RPMI7951 (cell line): ENCODE data around the gene MAPK13. TPM values are rescaled to one million over a fixed set of nuclear protein-coding genes. Genes with fewer than 3 reads are reported as not detected.
"Not testable (repeated sequence)": the region's sequence is repeated elsewhere in the genome, so short reads cannot be mapped to it uniquely, and the experiment has no call there.

Experiments used
- DNase-seq: peaks from one replicate; pipeline ENCODE4 v3.0.0-alpha.2; 2012; ENCODE audit warnings: low read depth
- total RNA-seq: library from RNA; depleted of rRNA; stranded (reverse); fragments of >200 nt; shearing (Covaris generic); gene quantifications from 2 replicates; pipeline ENCODE4 v1.2.3, GENCODE V29; 2014

The MAPK13 gene
- total RNA-seq, 1 experiment from 2014 or later, result 0.96 TPM

DNA sequence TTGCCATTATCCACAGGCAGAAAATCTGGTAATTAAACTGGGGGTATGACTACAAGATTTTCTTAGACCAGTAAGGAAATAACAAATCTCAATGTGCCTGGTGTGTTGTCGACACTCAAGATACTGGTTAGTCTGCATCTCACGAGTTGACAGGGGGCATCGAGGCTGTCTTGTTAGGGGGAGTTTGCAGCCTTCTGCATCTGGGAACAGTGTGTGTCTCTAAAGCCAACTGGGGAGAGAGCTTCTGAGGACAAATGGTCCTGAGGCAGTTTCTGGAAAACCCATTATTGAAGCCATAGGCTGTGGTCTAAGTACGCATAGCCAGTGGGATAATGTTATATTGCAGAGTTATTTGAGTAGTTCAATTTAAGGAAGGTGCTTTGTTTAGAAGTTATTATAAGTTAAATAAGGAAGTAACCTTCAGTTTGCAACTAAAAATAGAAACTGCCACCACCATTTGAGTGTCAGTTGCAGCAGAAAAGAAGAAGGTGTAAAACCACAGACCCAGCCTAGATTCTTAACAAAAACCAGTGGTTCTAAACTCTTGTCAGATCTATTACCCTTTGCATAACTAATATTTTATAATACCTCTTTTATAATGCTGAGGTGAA, 15.4 kb upstream of the MAPK13 start:
- DNase-seq, result no peak

DNA sequence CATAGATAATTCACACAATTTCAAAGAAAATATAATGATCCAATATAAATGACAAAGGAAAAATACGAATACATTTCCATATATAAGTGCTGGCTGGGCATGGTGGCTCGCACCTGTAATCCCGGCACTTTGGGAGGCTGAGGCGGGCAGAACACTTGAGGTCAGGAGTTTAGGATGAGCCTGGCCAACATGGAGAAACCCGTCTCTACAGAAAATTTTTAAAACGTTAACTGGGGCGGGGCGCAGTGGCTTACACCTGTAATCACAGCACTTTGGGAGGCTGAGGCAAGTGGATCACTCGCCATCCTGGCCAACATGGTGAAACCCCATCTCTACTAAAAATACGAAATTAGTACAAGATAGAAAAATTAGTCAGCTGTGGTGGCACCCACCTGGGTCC, 14.9 kb upstream of the MAPK13 start:
- DNase-seq, result no peak

DNA sequence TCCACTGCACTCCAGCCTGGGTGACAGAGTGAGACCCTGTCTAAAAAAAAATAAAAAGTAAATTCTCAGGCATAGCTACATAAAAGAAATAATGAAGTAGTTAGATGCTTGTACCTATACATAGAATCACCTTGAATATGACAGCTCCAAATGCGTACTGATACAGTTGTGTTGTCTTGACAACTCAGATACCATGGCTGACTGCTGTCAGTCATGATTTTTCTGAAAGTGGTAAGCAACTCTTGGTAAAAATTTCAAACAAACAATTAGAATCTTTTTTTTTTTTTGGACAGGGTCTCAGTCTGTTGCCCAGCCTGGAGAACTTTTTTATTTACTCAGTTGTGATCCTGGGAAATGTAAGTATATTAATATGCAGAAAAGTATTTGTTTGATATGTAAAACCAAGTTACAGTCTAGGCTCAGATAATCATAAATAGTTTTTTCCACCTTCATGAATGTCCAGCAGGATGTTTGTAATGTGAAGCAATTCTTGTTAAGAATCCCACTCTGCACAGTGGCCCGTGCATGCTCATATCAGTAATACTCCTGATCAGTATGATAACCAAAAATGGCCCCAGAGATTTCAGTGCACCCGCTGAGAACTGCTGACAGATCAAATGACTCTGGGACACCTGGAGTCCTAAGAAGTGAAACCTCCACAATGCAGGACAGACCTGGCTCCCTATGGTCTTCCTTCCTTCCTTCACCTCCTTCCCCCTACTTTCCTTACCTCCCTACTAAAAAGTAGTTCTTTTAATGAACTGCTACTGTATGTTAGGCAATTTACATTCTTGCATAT, 14.0 kb upstream of the MAPK13 start:
- no peak for DNase-seq

DNA sequence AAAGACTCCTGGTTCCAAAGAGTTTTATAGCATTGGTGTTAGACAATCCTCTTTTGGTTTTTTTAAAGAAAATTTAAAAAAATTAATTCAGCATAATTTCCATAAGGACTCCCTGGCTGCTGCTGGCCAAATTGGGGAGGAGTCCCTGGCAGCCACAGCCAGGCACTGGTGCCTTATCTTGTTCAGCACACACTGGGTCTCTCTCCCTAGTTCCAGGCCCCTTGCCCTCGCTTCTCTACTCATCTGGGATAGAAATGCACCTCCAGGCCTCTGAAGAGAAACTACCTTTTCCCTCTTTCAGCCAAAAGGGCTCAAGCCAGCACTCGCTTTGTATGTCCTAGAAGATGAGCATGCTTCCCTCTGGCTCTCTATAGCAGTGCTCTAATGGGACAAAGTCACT, 13.4 kb upstream of the MAPK13 start:
- no peak for DNase-seq

DNA sequence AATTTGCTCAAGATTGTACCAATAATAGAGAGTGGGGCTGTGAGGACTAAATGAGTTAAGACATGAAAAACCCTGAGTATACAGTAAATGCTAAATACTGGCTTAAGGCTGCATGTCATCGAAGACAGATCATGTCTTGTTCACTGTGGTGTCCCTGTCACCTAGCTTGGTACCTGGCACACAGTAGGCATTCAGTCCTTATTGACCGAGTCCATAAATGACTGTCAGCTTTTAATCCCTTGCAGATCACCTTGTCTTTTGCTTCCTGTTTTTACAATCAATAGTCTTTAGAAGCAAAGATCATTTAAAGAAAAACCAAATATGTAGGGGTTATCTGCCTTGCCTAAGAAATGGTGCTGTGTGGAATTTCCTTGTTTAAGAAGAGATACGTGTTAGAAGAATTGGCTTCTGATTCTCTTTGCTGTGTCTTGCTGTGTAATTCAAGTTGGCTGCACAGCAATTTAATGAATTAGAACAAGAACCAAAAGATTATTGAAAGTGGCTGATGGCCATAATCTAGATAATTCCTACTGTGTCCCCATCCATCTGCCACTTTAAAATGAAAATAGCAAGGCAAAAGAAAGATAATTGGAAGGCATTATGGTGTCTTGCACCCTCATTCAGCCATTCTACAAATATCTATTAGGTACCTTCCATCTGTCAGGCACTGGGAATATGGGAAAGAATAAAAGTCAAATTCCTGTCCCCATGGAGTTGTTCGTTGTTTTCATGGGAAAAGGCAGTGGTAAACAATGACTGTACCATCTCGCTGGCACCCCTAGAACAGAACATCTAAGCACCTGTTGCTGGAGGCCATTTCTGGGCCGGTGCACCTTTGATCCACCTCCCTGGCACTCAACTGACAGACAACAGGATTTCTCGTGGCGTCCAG, 12.4 kb upstream of the MAPK13 start:
- no peak for DNase-seq

DNA sequence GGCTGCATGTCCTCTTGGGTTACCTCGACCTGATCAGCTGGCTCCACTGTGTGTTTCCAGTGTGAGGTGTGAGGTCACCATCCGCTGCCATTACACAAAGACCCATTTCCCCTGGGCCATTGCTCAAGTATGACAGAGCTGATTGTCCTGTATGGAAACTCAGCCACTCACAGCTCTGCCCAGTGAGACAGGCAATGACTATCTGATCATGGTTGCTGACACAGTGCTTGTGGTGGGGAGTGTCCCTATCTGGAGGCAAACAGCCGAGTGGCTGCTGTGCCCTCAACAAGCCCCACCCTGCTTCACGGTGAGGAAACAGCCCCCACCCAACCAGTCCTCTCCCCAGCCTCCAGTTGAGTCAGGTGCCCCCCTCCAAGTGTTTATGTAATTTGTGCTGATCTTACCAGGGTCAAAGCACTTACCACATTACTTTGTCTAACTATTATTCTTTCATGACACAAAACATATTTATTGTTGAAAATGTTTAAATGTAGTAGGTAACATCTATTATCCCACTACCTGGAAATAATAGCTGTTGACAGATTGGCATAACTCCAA, 11.7 kb upstream of the MAPK13 start:
- DNase-seq, result no peak

DNA sequence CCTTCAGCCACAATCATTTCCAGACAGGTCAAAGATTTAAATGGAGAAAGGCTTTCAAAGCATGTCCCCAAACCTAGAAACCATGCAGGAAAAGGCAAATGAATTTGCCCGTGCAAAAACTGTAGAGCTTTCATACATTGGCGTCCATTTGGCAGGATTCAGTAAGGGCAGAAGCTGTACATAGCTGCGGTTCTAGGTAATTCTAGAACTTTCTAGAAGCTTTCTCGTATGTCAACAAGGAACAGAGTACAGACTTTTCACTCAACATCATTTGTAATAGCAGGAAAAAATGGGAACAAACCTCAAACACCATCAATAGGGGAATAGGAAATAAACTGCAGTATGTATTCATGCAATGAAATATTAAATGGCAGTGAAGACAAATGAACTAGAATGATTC, 11.1 kb upstream of the MAPK13 start:
- no peak for DNase-seq

DNA sequence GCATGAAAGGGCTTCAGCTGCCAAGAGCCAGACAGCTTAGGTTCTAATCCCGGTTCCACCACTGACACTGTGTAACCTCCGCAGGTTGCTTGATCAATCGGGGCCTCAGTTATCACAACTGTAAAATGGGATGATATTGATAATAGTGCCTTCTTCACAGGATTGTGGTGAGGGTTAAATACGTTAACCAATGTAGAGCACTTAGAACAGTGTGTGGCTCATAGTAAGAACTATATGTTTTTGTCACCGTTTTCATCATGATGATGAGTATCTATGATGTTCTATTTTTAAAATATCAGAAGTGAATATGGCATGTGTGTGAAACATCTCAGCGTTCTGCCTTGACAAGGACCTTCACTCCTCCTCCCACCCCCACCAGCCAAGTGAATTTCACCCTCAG, 10.3 kb upstream of the MAPK13 start:
- no peak for DNase-seq

DNA sequence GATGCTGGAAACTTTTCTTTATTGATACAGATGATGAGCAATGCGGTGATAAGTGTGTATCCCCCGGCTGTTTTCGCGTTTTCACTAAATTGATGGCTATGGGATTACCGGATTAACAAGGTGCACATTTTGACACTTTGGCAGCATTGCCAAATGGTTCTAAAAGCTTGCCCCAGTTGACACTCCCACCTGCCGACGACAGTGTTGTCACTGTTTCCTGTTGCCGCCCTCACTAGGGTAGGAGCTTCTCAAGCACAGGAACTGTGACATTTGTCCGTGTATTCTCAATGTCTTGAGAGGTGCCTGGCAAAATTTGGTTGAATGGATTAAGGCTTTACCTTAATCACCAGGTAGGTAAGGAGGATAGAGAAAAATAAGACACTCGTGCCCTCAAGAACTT, 9.8 kb upstream of the MAPK13 start:
- DNase-seq, result no peak

DNA sequence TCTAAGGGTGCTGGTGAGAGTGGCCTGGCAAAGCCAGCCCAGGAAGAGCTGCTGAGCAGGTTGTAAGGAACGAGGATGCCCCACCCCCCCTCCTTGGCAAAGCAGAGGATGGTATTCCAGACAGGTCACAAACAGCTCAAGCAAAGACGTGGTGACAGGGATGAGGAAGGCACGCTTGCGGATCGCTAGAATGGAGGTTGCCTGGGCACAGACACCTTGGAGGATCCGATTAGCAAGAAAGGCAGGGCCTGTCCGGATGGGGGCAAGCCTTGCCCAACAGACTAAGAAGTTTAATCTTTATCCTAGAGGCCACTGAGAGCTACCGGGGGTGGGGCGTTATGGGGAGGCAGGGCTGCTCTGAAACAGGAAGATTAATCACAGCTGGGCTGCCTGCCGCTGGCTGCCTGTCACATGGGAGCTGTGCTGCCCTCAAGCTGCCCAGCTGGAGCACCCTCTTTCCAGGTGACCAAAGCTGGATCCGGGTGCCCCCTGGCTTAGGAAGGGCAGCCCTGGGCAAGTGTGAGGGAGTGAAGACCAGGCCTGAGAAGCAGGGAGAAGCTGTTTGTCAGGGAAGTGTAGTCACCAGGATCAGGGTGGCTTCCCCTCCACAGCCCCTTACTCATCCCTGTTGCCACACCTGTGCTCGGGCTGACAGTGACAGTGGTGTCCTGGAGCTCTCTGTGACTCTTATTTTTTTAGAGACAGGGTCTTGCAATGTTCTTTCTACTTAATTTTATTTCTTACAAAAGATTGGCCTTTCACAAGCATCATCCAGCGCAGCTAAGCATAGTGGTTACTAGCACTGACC, 9.1 kb upstream of the MAPK13 start:
- DNase-seq, result peak; percentile 54

DNA sequence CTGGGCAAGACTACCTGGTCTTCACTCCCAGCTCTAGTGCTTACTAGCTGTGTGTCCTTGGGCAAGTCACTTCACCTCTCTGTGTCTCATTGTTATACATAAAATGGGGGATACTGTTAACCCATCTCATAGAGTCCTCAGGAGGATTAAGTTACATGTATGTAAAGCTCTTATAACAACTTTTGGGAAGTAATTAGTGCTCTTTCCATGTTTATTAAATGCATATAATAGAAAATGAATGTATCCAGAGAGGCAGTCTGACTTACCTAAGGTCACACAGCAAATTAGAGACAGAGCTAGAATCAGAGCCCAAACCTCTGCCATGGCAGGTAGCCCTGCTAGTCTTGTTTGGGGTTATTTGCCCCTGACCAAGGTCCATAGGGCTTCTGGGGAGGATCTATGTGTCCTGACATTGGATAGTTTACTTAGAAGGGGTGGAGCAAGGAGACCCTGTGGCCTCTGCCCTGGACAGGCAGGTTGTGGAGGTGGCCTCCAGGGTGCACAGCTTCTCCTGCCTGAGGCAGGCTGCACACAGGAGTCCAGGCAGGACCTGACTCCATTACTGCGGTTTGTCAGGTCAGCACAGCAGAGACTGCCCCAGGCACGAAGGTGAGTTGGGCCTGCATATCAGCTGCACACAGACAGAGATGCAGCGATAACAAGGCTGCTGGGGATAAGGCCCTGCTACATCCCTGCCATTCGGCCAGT, 8.4 kb upstream of the MAPK13 start:
- no peak for DNase-seq

DNA sequence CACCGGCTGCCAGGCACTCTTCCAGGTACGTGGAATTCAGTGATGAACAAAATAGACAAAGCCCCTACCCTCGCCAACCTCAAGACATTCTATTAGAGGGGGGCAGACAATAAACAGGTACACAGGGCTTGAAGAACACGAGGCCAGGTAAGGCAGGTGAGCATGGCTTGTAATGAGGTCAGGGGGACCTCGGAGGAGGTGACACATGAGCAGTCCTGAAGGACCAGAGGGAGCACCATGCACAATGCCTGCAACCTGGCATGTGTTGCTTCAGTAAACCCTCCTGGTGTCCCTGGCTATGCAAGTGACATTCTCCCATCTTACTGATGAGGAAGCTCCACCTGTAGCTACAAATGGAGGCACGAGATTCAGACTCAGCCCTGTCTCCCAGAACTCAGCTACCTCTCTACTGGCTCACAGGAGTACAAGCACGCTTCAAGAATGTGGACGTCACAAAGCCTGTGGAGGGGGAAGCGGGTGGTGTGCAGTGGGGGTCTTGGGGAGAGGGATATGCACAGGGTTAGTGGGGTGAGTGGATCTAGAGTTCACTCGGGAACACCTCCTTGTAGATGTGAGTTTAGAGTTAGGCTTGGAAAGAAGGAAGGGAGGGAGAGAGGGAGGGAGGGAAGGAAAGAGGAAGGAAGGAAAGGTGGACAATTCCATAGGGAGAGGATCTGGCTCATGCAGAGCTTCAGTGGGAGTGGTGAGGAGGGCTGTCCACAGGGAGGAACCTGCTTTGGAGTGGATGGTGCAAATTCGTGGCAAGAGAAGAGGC, 7.6 kb upstream of the MAPK13 start:
- DNase-seq, result no peak

DNA sequence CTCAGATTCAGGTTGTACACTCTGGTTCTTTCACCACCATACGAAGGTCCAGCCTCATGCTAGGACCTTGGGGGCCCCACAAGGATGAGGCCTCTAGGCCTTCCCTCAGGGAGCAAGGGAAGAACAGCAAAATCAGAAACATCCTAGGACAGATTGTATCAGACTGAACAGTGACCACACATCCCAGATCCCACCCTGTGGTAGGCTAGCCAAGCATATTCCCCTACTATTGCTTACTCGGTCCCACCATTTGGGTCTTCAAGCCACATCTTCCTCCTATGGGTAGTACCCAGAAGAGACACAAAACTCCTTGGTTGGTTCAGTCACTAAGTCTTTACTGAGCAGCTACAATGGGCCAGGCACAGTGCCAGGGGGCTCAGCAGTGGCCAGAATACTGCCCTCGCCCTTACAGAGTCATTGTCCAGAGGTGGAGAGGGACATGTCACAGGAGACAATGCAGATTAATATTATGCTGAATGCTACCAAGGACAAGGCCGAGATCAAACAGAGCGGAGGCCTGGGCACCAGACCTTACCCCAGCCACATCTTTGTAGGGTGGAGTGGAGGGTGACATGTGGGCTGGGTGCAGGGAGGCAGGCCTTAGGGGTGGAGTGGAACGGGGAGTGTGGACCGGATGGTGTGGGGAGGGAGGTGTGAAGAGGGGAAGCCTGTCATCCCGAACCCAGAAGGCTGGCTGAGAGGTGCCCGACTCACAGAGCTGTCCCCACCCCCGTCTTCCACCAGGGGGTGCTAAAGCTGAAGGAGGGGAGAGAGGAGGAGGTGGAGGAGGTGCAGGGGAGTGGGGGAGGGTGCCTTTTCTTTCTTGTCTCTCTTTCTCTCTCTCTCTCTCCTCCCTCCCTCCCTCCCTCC, 6.8 kb upstream of the MAPK13 start:
- peak; percentile 80 for DNase-seq

DNA sequence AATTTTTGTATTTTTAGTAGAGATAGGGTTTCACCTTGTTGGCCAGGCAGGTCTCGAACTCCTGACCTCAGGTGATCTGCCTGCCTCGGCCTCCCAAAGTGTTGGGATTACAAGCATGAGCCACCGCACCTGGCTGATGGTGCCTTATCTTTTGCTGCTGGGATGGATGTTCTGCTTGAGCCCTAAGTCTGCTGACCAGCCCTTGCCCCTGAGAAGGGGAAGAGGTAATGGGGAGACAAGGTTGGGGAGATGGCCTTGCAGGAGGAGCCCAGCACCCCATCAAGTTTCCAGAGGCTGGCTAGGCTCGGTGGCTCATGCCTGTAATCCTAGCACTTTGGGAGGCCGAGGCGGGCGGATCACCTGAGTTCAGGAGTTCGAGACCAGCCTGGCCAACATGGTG, 6.0 kb upstream of the MAPK13 start:
- not testable (repeated sequence) for DNase-seq

DNA sequence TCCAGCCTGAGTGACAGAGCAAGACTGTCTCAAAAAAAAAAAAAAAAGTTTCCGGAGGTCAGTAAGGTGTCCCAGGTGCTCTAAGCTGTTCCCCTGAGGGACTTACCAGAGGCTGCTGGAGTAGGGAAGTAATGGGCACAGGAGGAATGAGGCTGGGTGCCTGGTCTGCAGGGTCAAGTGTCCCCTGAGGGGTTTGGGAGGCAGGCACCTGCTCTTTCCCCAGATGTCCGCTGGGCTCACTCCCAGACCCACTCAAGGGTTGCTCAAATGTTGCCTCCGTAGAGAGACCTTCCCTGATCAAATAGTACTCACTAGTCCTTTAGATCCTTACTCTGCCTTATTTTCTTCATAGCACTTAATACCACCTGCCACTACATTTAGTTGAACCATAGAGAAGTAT, 5.4 kb upstream of the MAPK13 start:
- DNase-seq, result no peak

DNA sequence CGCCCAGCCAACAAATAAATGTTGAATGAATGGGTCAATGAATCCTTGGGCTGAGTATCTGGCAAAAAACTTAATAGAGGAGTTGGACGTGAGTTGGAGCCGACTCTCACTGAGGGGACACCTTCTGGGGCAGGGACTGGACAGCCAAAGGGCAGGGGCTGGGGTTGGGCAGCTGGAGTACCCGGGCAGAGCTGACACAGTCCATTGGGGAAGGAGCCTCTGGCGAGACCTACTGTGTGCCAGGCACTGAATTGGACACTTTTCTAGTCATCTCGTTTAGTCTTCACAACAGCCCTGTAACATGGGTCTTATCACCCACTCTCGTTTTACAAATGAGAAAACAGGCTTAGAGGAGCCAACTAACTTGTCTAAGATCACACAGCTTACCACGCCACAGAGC, 4.7 kb upstream of the MAPK13 start:
- DNase-seq, result no peak

DNA sequence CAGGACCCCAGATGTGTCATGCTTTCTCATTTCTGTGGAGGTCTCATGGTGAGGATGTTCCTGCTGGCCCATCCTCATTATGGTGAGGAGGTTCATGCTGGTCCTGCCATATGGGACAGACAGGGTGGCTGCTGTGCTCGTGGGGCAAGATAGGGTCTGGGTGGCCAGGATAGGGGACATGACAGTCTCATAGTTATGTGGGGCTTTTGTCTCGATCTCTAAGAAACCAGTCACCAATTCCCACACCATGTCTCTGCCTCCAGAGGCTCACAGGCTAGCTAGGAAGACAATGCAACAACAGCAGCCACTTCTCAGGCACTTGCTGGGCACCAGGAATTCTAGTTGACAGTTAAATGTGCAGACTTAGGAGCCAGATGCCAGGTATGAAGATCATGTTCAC, 4.2 kb upstream of the MAPK13 start:
- DNase-seq, result no peak

DNA sequence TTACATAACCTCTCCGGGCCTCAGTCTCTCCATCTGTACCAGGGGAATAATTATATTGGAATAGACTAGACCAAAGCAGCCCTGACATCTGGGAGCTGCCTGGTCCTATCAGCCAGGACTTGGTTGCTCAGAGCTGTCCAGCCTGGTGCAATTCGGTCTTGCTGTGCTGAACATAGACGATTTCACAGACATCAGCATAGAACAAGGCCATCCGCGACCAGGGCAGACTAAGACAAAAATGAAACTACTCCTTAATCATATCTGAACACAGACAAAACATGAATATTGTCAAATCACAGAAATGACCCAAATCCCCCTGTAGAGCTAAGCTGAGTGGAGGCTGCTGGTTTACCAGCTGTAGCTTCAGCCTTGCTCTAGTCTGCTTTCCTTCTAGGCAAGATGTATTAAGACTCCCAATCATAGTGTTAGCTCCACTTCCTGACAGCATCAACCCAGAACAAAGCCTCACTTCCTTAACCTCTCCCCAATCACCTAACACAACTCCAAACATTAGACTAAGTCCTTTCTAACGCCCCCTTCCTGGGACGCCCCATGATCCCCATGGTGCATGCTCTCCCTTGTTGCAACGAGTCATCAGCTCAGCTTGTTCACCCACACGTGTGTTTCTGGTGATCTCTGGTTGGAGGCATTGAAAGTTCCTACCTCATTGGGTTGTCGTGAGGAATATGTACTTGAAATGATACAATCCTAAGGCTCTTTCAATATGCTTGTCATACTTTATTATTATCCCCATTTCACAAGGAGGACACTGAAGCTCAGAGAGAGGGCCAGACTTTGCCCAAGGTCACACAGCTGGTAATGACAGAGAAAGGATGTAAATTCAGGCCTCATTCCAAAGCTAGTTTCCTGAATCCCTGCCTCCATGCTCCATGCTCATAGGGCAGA, 3.5 kb upstream of the MAPK13 start:
- peak; percentile 44 for DNase-seq
